H1 (cell line): ENCODE data around the gene PGAP2. TPM values are rescaled to one million over a fixed set of nuclear protein-coding genes. Genes with fewer than 3 reads are reported as not detected.

Experiments used
- NANOG ChIP-seq: IDR thresholded peaks from 2 replicates; pipeline ENCODE4 v1.6.1; 2011; ENCODE audit warnings: low read length, low read depth, mild to moderate bottlenecking, inconsistent platforms; ENCODE audit not compliant: insufficient read depth, poor library complexity, severe bottlenecking
- polyA plus RNA-seq, 7 experiments: library from polyadenylated mRNA; depleted of rRNA in 3 of 7; stranded (reverse) in 5 of 7; unstranded in 2 of 7; fragments of >200 nt in 5 of 7; fragments of 200-250 nt in 2 of 7; gene quantifications; 1 replicate in 5 of 7; 2 replicates in 1 of 7; 4 replicates in 1 of 7; pipeline versions ENCODE4 v1.2.1 to v1.2.3, GENCODE V29; 2011 to 2013; ENCODE audit warnings: missing spikeins in 2 of 7, mixed read lengths in 2 of 7
- total RNA-seq: library from RNA; stranded (reverse); fragmentation: NEBNext Ultra II Directional; extraction: Animal tissue kit (Norgen Biotek cat#: 25700); gene quantifications from 2 replicates; pipeline ENCODE4 v1.2.1, GENCODE V29; 2021

PGAP2 gene
- total and polyA plus RNA-seq, 2 of the 8 experiments (the other 6 are each of a cell fraction or from before 2014, with no cell fraction given) = 56.5 to 106 TPM

GRCh38 chr11:3783611-3784010 lies 24.7 kb upstream of the PGAP2 start (continued):
- TF ChIP-seq NANOG = no peak
